HFFc6 (cell line): ENCODE data around the gene LBX1. TPM values are rescaled to one million over a fixed set of nuclear protein-coding genes. Genes with fewer than 3 reads are reported as not detected.

Experiments
- DNase-seq: peaks from one replicate; pipeline ENCODE4 v3.0.0-alpha.2; 2018
- H3K27ac Mint-ChIP-seq: 2 replicates; pipeline ENCODE4 v1.8.0; 2020; ENCODE audit warnings: mild to moderate bottlenecking, mixed read lengths
- H3K27me3 Mint-ChIP-seq: 2 replicates; pipeline ENCODE4 v1.8.0; 2021; ENCODE audit warnings: mild to moderate bottlenecking, moderate library complexity, mixed read lengths; ENCODE audit not compliant: insufficient read depth
- H3K36me3 Mint-ChIP-seq: 2 replicates; pipeline ENCODE4 v1.8.0; 2021; ENCODE audit warnings: low read depth, mixed read lengths
- H3K4me1 Mint-ChIP-seq: 2 replicates; pipeline ENCODE4 v1.8.0; 2020; ENCODE audit warnings: low read depth, mixed read lengths
- H3K4me3 Mint-ChIP-seq: 2 replicates; pipeline ENCODE4 v1.8.0; 2020; ENCODE audit warnings: mild to moderate bottlenecking, moderate library complexity, mixed read lengths
- H3K9me3 Mint-ChIP-seq: 2 replicates; pipeline ENCODE4 v1.8.0; 2020; ENCODE audit warnings: mild to moderate bottlenecking, mixed read lengths
- CTCF ChIP-seq: fragments of 200-600 bp; sonication (generic); IDR thresholded peaks from 2 replicates; pipeline ENCODE4 v1.5.0; 2021; ENCODE audit warnings: antibody characterized with exemption, mild to moderate bottlenecking
- total RNA-seq, 6 experiments: library from RNA; stranded (reverse); fragmentation: NEBNext Ultra II Directional; extraction: Animal tissue kit (Norgen Biotek cat#: 25700); gene quantifications; 2 replicates in 1 of 6; 3 replicates in 5 of 6; pipeline ENCODE4 v1.2.3, GENCODE V29; 2021

Gene LBX1
- total RNA-seq, 6 experiments from 2014 or later: not detected

DNA sequence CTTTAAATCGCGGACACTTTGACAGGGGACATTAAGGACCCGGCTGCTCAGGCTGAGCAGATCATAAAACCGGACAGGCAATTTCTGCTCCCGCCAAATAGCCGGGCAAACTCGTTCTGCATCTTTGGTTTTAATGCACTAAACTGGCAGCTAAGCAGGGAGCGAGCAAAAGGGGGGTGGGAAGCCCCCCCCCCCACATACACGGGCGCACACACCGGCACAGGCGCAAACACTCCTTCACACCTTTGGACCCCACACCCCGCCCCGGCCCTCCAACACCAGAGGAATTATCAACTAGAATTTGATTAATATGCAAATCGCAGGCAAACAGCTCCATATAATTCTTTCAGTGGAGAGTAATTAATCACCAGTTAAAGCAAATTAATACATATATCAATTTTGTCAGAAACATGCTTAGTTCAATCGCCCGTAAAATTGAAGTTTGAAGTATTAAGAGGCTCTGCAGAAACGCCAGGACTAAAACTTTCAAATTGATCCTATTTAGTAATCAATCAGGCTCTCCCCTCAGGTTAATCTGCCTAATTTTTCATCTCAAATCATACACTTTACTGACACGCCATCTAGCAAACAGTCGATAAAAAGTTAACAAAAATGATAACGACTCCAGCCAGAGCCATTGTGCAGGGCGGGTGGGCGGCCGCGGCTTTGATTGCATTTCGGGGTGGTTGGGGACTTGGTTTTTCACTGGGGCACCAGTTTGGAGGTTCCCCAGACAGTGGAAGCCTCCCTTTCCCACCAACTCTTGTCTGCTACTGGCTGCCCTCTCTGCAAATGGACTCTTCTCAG lies 9.9 kb downstream of the LBX1 start:
- Mint-ChIP-seq H3K27ac (no peak overlapping the region), H3K4me3 (no peak overlapping the region), H3K27me3 (peaks cover 80% of the 10 kb centered on the region), H3K9me3 (no peaks in the 10 kb centered on the region; the same call in 1 of the 2 replicates), H3K36me3 (peaks cover 4% of the 10 kb centered on the region; the same call in 1 of the 2 replicates), H3K4me1 (peaks cover 18% of the 10 kb centered on the region)
- DNase-seq: no peak
- no peak for TF ChIP-seq CTCF

DNA sequence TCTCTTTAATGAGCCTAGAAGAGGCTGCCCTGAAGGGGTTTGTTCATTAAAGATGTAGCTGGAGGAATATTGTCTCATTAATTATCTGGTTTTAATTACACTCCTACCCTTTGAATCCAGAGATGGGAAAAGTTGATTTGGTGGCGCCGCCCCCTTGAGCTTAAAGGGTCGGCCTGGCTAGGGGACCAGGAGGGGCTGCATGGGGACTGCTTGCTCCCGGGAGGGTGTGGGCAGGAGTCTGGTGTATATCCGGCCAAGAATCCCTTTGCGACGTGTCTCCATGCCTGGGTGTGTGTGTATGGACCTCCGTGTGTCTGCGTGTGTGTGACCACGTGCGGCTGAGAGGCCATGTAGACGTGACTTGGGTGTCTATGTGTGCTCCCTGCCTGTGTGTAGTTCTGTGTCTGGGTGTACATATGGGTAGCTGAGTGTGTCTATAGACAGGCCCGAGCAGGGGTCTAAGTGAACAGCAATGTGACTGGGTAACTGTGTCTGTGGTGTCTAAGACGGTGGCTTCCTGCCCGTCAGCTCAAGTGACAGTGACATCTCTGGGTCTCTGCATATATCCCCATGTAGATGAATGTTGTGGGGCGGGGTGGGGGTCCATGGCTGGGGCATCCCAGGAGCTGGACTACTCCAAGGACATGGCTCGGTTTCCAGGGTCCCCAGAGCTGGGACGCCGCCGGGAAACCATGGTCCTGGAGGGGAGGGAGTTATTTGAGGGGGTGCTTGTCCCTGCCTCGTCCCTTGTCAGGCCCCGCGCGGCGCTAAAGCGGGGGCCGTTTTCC lies 10.7 kb downstream of the LBX1 start:
- Mint-ChIP-seq H3K4me3 (no peak overlapping the region), H3K27me3 (peaks cover 75% of the 10 kb centered on the region)
- TF ChIP-seq CTCF: no peak

GRCh38 chr10:101217450-101218281 lies 11.6 kb downstream of the LBX1 start:
- Mint-ChIP-seq H3K27ac (no peak overlapping the region), H3K36me3 (peaks cover 4% of the 10 kb centered on the region; the same call in 1 of the 2 replicates), H3K4me1 (peaks cover 22% of the 10 kb centered on the region), H3K4me3 (no peak overlapping the region), H3K27me3 (peaks cover 68% of the 10 kb centered on the region), H3K9me3 (no peaks in the 10 kb centered on the region)
- DNase-seq: no peak
- peak; percentile 57 for TF ChIP-seq CTCF

More for the DNA sequence above, 10.7 kb downstream of the LBX1 start:
- Mint-ChIP-seq H3K9me3 (no peaks in the 10 kb centered on the region), H3K27ac (no peak overlapping the region), H3K36me3 (peaks cover 4% of the 10 kb centered on the region; the same call in 1 of the 2 replicates), H3K4me1 (peaks cover 22% of the 10 kb centered on the region)
- DNase-seq: no peak

- H3K4me1 Mint-ChIP-seq: peaks cover 20% of the 10 kb centered on the region
- no peaks in the 10 kb centered on the region for H3K9me3 Mint-ChIP-seq
- no peak for TF ChIP-seq CTCF
- peaks cover 4% of the 10 kb centered on the region; the same call in 1 of the 2 replicates for H3K36me3 Mint-ChIP-seq
- no peak overlapping the region for H3K27ac Mint-ChIP-seq
- peaks cover 62% of the 10 kb centered on the region for H3K27me3 Mint-ChIP-seq
- no peak overlapping the region for H3K4me3 Mint-ChIP-seq
- DNase-seq: no peak
Observed at GRCh38 chr10:101217044-101217425, 12.2 kb downstream of the LBX1 start.
